T-helper 17 cell (primary cell): Measurements from ENCODE around the gene RNF10. TPM values are rescaled to one million over a fixed set of nuclear protein-coding genes. Genes with fewer than 3 reads are reported as not detected.
"Not testable (repeated sequence)": the region's sequence is repeated elsewhere in the genome, so short reads cannot be mapped to it uniquely, and the experiment has no call there.

Source experiments
- ATAC-seq: fragments of 150-1000 bp; cut with Tn5 transposase; 2 replicates; pipeline ENCODE4 v1.10.0; 2021; ENCODE audit warnings: mild to moderate bottlenecking, moderate library complexity
- DNase-seq, 3 donors: peaks; one replicate each; pipeline versions ENCODE4 v3.0.0 to v3.0.0-alpha.2; 2020 to 2021
- H3K9me3 ChIP-seq: one replicate; pipeline ENCODE4 v1.7.0; 2013; ENCODE audit warnings: low read length, mild to moderate bottlenecking; ENCODE audit not compliant: control insufficient read depth, poor library complexity, severe bottlenecking
- H3K27ac Mint-ChIP-seq: one replicate; pipeline ENCODE4 v1.8.0; 2022; ENCODE audit warnings: mild to moderate bottlenecking, moderate library complexity, mixed read lengths
- H3K27me3 Mint-ChIP-seq: one replicate; pipeline ENCODE4 v1.8.0; 2022; ENCODE audit warnings: mixed read lengths
- H3K36me3 Mint-ChIP-seq: one replicate; pipeline ENCODE4 v1.8.0; 2022; ENCODE audit warnings: low read depth, mixed read lengths
- H3K4me1 Mint-ChIP-seq: one replicate; pipeline ENCODE4 v1.8.0; 2022; ENCODE audit warnings: mild to moderate bottlenecking, mixed read lengths
- H3K4me3 Mint-ChIP-seq: one replicate; pipeline ENCODE4 v1.8.0; 2022; ENCODE audit warnings: mild to moderate bottlenecking, moderate library complexity, mixed read lengths
- total RNA-seq, 4 donors: library from RNA in 2 of 4; stranded (reverse) in 2 of 4; gene quantifications; one replicate each; pipeline ENCODE4 v1.2.3 and lab custom pipeline; 2022 to 2026

The RNF10 gene
- total RNA-seq, 2 donors from 2014 or later = 372 to 430 TPM

- Mint-ChIP-seq H3K27ac (no peak overlapping the region), H3K4me3 (no peak overlapping the region), H3K36me3 (no peaks in the 10 kb centered on the region), H3K4me1 (no peaks in the 10 kb centered on the region), H3K27me3 (peaks cover 6% of the 10 kb centered on the region)
- no peak for ATAC-seq
- DNase-seq = no peak
- H3K9me3 ChIP-seq = no peaks in the 10 kb centered on the region
Observed at GRCh38 chr12:120590741-120591407, 56.7 kb downstream of the RNF10 start.

GRCh38 chr12:120592121-120593049 lies 58.2 kb downstream of the RNF10 start:
- DNase-seq (no peak), ATAC-seq (no peak)
- peaks cover 5% of the 10 kb centered on the region for H3K27me3 Mint-ChIP-seq
- H3K27ac Mint-ChIP-seq = no peak overlapping the region
- no peaks in the 10 kb centered on the region for H3K36me3 Mint-ChIP-seq
- no peaks in the 10 kb centered on the region for H3K4me1 Mint-ChIP-seq
- no peak overlapping the region for H3K4me3 Mint-ChIP-seq
- no peaks in the 10 kb centered on the region for H3K9me3 ChIP-seq

GRCh38 chr12:120596901-120597300 lies 62.7 kb downstream of the RNF10 start:
- Mint-ChIP-seq H3K27me3 (peaks cover 35% of the 10 kb centered on the region), H3K4me3 (no peak overlapping the region), H3K27ac (no peak overlapping the region), H3K36me3 (peaks cover 2% of the 10 kb centered on the region), H3K4me1 (peaks cover 2% of the 10 kb centered on the region)
- H3K9me3 ChIP-seq = no peaks in the 10 kb centered on the region
- no peak for DNase-seq
- ATAC-seq = no peak

GRCh38 chr12:120597861-120598260 lies 63.7 kb downstream of the RNF10 start:
- no peaks in the 10 kb centered on the region for H3K9me3 ChIP-seq
- H3K4me3 Mint-ChIP-seq = no peak overlapping the region
- H3K27ac Mint-ChIP-seq = no peak overlapping the region
- no peak for DNase-seq
- peaks cover 2% of the 10 kb centered on the region for H3K4me1 Mint-ChIP-seq
- peaks cover 2% of the 10 kb centered on the region for H3K36me3 Mint-ChIP-seq
- no peak for ATAC-seq
- H3K27me3 Mint-ChIP-seq = peaks cover 45% of the 10 kb centered on the region

- H3K4me3 Mint-ChIP-seq = no peak overlapping the region
- H3K27me3 Mint-ChIP-seq = peaks cover 45% of the 10 kb centered on the region
- peaks cover 2% of the 10 kb centered on the region for H3K36me3 Mint-ChIP-seq
- DNase-seq (no peak), ATAC-seq (peak; percentile 27)
- H3K9me3 ChIP-seq = no peaks in the 10 kb centered on the region
- peaks cover 2% of the 10 kb centered on the region for H3K4me1 Mint-ChIP-seq
- H3K27ac Mint-ChIP-seq = no peak overlapping the region
Observed at GRCh38 chr12:120598674-120599463, 64.7 kb downstream of the RNF10 start.

- Mint-ChIP-seq H3K27me3 (peaks cover 45% of the 10 kb centered on the region), H3K4me1 (peaks cover 2% of the 10 kb centered on the region), H3K27ac (no peak overlapping the region), H3K36me3 (peaks cover 2% of the 10 kb centered on the region), H3K4me3 (no peak overlapping the region)
- ATAC-seq (no peak), DNase-seq (no peak)
- no peaks in the 10 kb centered on the region for H3K9me3 ChIP-seq
Observed at GRCh38 chr12:120599672-120600552, 65.8 kb downstream of the RNF10 start.

- H3K9me3 ChIP-seq, H3K4me3 Mint-ChIP-seq, H3K27ac Mint-ChIP-seq, DNase-seq, H3K4me1 Mint-ChIP-seq, H3K36me3 Mint-ChIP-seq: not testable (repeated sequence)
- ATAC-seq = peak; percentile 21
- peaks cover 51% of the 10 kb centered on the region for H3K27me3 Mint-ChIP-seq
Observed at GRCh38 chr12:120602416-120602815, 68.3 kb downstream of the RNF10 start.

- Mint-ChIP-seq H3K4me1 (peaks cover 2% of the 10 kb centered on the region), H3K27me3 (peaks cover 46% of the 10 kb centered on the region), H3K36me3 (no peaks in the 10 kb centered on the region), H3K27ac (no peak overlapping the region), H3K4me3 (no peak overlapping the region)
- no peaks in the 10 kb centered on the region for H3K9me3 ChIP-seq
- ATAC-seq (no peak), DNase-seq (no peak)
Observed at GRCh38 chr12:120610560-120610959, 76.4 kb downstream of the RNF10 start.

GRCh38 chr12:120611534-120611933 lies 77.4 kb downstream of the RNF10 start:
- H3K27ac Mint-ChIP-seq, DNase-seq, H3K36me3 Mint-ChIP-seq, ATAC-seq, H3K4me3 Mint-ChIP-seq, H3K4me1 Mint-ChIP-seq, H3K9me3 ChIP-seq: not testable (repeated sequence)
- H3K27me3 Mint-ChIP-seq = peaks cover 41% of the 10 kb centered on the region

- Mint-ChIP-seq H3K4me1 (no peaks in the 10 kb centered on the region), H3K36me3 (no peaks in the 10 kb centered on the region), H3K27ac (no peak overlapping the region), H3K27me3 (peaks cover 28% of the 10 kb centered on the region), H3K4me3 (no peak overlapping the region)
- ATAC-seq (no peak), DNase-seq (no peak)
- H3K9me3 ChIP-seq = no peaks in the 10 kb centered on the region
Observed at GRCh38 chr12:120614848-120615247, 80.7 kb downstream of the RNF10 start.

- H3K27ac Mint-ChIP-seq, DNase-seq, ATAC-seq, H3K36me3 Mint-ChIP-seq, H3K4me1 Mint-ChIP-seq, H3K4me3 Mint-ChIP-seq, H3K9me3 ChIP-seq: not testable (repeated sequence)
- peaks cover 36% of the 10 kb centered on the region for H3K27me3 Mint-ChIP-seq
Observed at GRCh38 chr12:120617193-120617592, 83.0 kb downstream of the RNF10 start.

- not testable (repeated sequence) for DNase-seq, H3K9me3 ChIP-seq, H3K36me3 Mint-ChIP-seq, H3K4me1 Mint-ChIP-seq, H3K4me3 Mint-ChIP-seq, ATAC-seq, H3K27ac Mint-ChIP-seq
- H3K27me3 Mint-ChIP-seq = peaks cover 35% of the 10 kb centered on the region
Observed at GRCh38 chr12:120617767-120618166, 83.6 kb downstream of the RNF10 start.
